ENCODE measurements around the gene ROPN1B. TPM values are rescaled to one million over a fixed set of nuclear protein-coding genes. Genes with fewer than 3 reads are reported as not detected.
"Not testable (repeated sequence)": the region's sequence is repeated elsewhere in the genome, so short reads cannot be mapped to it uniquely, and the experiment has no call there.

Gene ROPN1B
- total RNA-seq, 1 experiment from 2014 or later = 0.13 TPM

GRCh38 chr3:125936891-125937290, 32.1 kb upstream of the ROPN1B start:
- H3K9me3 Mint-ChIP-seq; ATAC-seq; H3K27me3 Mint-ChIP-seq (ENCODE audit: low read depth); POLR2A ChIA-PET: not testable (repeated sequence)
- peak overlapping the region; percentile 89; the same call in 1 of the 2 replicates for H3K27ac Mint-ChIP-seq
- H3K4me1 Mint-ChIP-seq = peaks cover 14% of the 10 kb centered on the region
- CTCF ChIA-PET = interaction anchor here (0.6 to 1.7 kb wide), 7 partner anchors 35 to 1920 kb away, joined by 3 to 8 read pairs (median 4); no protein-coding TSS in a partner anchor
- DNase-seq (ENCODE audit: low spot score) = peak; percentile 66
- H3K4me3 Mint-ChIP-seq = peak overlapping the region; percentile 52
- TF ChIP-seq FOXK1 (CRISPR knock-in tag; IDR thresholded peaks at IDR 0.05) (peak; percentile 69; the same call in 1 of the 2 replicates), ZNF281 (CRISPR knock-in tag; IDR thresholded peaks at IDR 0.05) (peak; percentile 74; the same call in 1 of the 2 replicates)
- H3K36me3 Mint-ChIP-seq = peaks cover 14% of the 10 kb centered on the region

GRCh38 chr3:125947806-125948205, 21.2 kb upstream of the ROPN1B start:
- peaks cover 20% of the 10 kb centered on the region for H3K27me3 Mint-ChIP-seq (ENCODE audit: low read depth)
- POLR2A ChIA-PET; H3K9me3 Mint-ChIP-seq; H3K27ac Mint-ChIP-seq; H3K4me3 Mint-ChIP-seq; CTCF ChIA-PET; DNase-seq (ENCODE audit: low spot score); H3K36me3 Mint-ChIP-seq; H3K4me1 Mint-ChIP-seq; ATAC-seq: not testable (repeated sequence)

- CTCF ChIA-PET; DNase-seq (ENCODE audit: low spot score); H3K4me3 Mint-ChIP-seq: not testable (repeated sequence)
Measured at GRCh38 chr3:125948901-125949300, 20.1 kb upstream of the ROPN1B start.

DNA sequence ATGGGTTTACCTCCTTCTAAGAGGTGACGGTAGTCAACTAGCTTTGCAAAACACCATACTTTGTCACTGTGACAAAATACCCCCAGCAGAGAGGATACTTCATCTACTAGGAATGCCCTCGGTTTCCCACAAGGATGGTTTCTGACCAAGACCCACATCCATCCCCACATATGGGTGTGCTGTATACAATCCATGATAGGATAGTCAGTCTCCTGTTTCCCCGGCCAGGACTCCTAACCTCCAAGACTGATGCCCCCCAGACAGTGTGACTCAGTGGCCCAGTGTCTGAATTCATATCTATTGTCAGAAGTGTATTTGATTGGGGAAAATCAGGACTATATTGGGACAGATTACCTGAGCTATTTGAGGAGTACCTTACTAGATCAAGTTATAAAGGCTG, 17.8 kb upstream of the ROPN1B start:
- H3K4me1 Mint-ChIP-seq; ATAC-seq; H3K4me3 Mint-ChIP-seq; POLR2A ChIA-PET; H3K27ac Mint-ChIP-seq; H3K36me3 Mint-ChIP-seq; H3K9me3 Mint-ChIP-seq; DNase-seq (ENCODE audit: low spot score): not testable (repeated sequence)
- peaks cover 16% of the 10 kb centered on the region for H3K27me3 Mint-ChIP-seq (ENCODE audit: low read depth)
- CTCF ChIA-PET = interaction anchor here (1.1 kb wide), 1 partner anchor 168 kb away, joined by 3 read pairs; no protein-coding TSS in a partner anchor

More at GRCh38 chr3:125948901-125949300, 20.1 kb upstream of the ROPN1B start:
- H3K9me3 Mint-ChIP-seq, H3K27ac Mint-ChIP-seq, H3K36me3 Mint-ChIP-seq, ATAC-seq, POLR2A ChIA-PET, H3K4me1 Mint-ChIP-seq: not testable (repeated sequence)
- H3K27me3 Mint-ChIP-seq (ENCODE audit: low read depth) = peaks cover 18% of the 10 kb centered on the region

- CTCF ChIA-PET; ATAC-seq; H3K36me3 Mint-ChIP-seq; POLR2A ChIA-PET; H3K27ac Mint-ChIP-seq; H3K4me1 Mint-ChIP-seq; H3K9me3 Mint-ChIP-seq; DNase-seq (ENCODE audit: low spot score): not testable (repeated sequence)
- peaks cover 18% of the 10 kb centered on the region for H3K27me3 Mint-ChIP-seq (ENCODE audit: low read depth)
- peak overlapping the region; percentile 52 for H3K4me3 Mint-ChIP-seq
Measured at GRCh38 chr3:125957020-125957419, 12.0 kb upstream of the ROPN1B start.

DNA sequence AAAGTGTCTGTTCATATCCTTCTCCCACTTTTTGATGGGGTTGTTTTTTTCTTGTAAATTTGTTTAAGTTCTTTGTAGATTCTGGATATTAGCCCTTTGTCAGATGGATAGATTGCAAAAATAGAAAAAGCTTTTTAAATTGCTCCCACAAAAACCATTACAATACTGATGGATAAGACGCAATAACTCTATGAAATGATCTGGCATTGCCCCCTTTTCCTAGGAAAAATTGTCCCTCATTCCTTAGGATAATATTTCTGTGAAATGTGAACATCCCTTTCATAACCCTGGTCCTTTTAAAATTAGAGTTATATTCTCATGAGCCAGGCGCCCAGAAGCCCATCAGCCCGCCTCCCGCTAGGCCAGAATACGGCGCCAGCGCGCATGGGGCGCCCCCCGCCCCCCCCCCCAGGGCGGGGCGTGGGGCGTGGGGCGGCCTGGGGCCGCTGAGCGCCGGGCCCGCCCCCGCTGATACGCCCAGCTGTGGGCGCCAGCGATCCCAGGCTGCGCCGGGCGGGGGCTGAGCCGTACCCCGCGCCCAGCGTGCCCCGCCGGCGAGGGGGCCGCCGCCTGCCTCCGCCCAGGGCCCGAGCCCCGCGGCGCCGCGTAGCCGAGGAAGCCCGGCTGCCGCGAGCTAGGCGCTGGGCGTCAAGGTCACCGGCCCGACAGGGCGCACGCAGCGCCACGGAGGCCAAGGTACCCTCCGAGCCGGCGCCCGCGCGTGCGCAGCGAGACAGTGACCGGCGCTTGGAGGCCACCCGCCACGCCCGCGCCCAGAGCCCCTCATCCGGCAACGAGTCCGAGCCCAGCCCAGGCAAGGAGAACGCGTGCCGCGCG, 11.1 kb upstream of the ROPN1B start:
- H3K4me1 Mint-ChIP-seq = peaks cover 5% of the 10 kb centered on the region; the same call in 1 of the 2 replicates
- no peaks in the 10 kb centered on the region for H3K36me3 Mint-ChIP-seq
- peak; percentile 78 for ATAC-seq
- TF ChIP-seq SP1 (CRISPR knock-in tag; conservative IDR thresholded peaks at IDR 0.05) (peak; percentile 43; the same call in 1 of the 2 replicates), FOXK1 (CRISPR knock-in tag; IDR thresholded peaks at IDR 0.05) (0 out of 2 replicates have a peak, but pooled peaks have one; percentile 12), ZNF317 (CRISPR knock-in tag; IDR thresholded peaks at IDR 0.05; ENCODE audit: borderline replicate concordance, low read depth) (no peak), FOXP1 (CRISPR knock-in tag; IDR thresholded peaks at IDR 0.05; ENCODE audit: borderline replicate concordance) (peak; percentile 69; the same call in 1 of the 2 replicates), ESRRA (CRISPR knock-in tag; IDR thresholded peaks at IDR 0.05; ENCODE audit: borderline replicate concordance) (0 out of 2 replicates have a peak, but pooled peaks have one; percentile 39), MYBL2 (CRISPR knock-in tag; IDR thresholded peaks at IDR 0.05) (0 out of 2 replicates have a peak, but pooled peaks have one; percentile 32), ZNF423 (CRISPR knock-in tag; IDR thresholded peaks at IDR 0.05) (peak; percentile 14; the same call in 1 of the 2 replicates), NR1H2 (CRISPR knock-in tag; IDR thresholded peaks at IDR 0.05) (no peak), ZNF512 (CRISPR knock-in tag; IDR thresholded peaks at IDR 0.05; ENCODE audit: borderline replicate concordance) (no peak)
- TF ChIP-seq, protein P1, sequence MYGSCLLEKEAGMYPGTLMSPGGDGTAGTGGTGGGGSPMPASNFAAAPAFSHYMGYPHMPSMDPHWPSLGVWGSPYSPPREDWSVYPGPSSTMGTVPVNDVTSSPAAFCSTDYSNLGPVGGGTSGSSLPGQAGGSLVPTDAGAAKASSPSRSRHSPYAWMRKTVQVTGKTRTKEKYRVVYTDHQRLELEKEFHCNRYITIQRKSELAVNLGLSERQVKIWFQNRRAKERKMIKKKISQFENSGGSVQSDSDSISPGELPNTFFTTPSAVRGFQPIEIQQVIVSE (CRISPR knock-in tag; IDR thresholded peaks at IDR 0.05; ENCODE audit: borderline replicate concordance) = no peak
- ChIA-PET POLR2A (no interaction called here), CTCF (interaction anchor here (1.1 to 1.2 kb wide), 2 partner anchors 14 to 176 kb away, joined by 5 read pairs; no protein-coding TSS in a partner anchor)
- no peaks in the 10 kb centered on the region for H3K9me3 Mint-ChIP-seq
- peaks cover 16% of the 10 kb centered on the region for H3K27me3 Mint-ChIP-seq (ENCODE audit: low read depth)
- H3K4me3 Mint-ChIP-seq = peak overlapping the region; percentile 52
- H3K27ac Mint-ChIP-seq = no peak overlapping the region
- peak; percentile 41 for DNase-seq (ENCODE audit: low spot score)
